ENCODE data around the gene GDF7. TPM values are rescaled to one million over a fixed set of nuclear protein-coding genes. Genes with fewer than 3 reads are reported as not detected.

The GDF7 gene
- total RNA-seq, 1 donor: 0.31 TPM

GRCh38 chr2:20624884-20625485, 42.0 kb upstream of the GDF7 start:
- H3K27me3 ChIP-seq (ENCODE audit: insufficient read depth, low read length): no peaks in the 10 kb centered on the region
- H3K4me1 ChIP-seq (ENCODE audit: insufficient read depth, low read length): no peaks in the 10 kb centered on the region
- H3K4me3 ChIP-seq (ENCODE audit: low read length): no peak overlapping the region
- no peaks in the 10 kb centered on the region for H3K9me3 ChIP-seq (ENCODE audit: low read depth, low read length)

GRCh38 chr2:20625491-20626391, 41.2 kb upstream of the GDF7 start:
- H3K9me3 ChIP-seq (ENCODE audit: low read depth, low read length): no peaks in the 10 kb centered on the region
- no peaks in the 10 kb centered on the region for H3K4me1 ChIP-seq (ENCODE audit: insufficient read depth, low read length)
- H3K4me3 ChIP-seq (ENCODE audit: low read length): no peak overlapping the region

GRCh38 chr2:20626392-20626697, 40.6 kb upstream of the GDF7 start:
- Histone ChIP-seq H3K9me3 (ENCODE audit: low read depth, low read length) (no peaks in the 10 kb centered on the region), H3K4me1 (ENCODE audit: insufficient read depth, low read length) (no peaks in the 10 kb centered on the region), H3K4me3 (ENCODE audit: low read length) (no peak overlapping the region), H3K27me3 (ENCODE audit: insufficient read depth, low read length) (no peaks in the 10 kb centered on the region)

More at GRCh38 chr2:20625491-20626391, 41.2 kb upstream of the GDF7 start:
- no peaks in the 10 kb centered on the region for H3K27me3 ChIP-seq (ENCODE audit: insufficient read depth, low read length)

GRCh38 chr2:20626698-20627513, 40.0 kb upstream of the GDF7 start:
- no peaks in the 10 kb centered on the region for H3K27me3 ChIP-seq (ENCODE audit: insufficient read depth, low read length)
- H3K4me1 ChIP-seq (ENCODE audit: insufficient read depth, low read length): no peaks in the 10 kb centered on the region
- no peak overlapping the region for H3K4me3 ChIP-seq (ENCODE audit: low read length)
- no peaks in the 10 kb centered on the region for H3K9me3 ChIP-seq (ENCODE audit: low read depth, low read length)

GRCh38 chr2:20627712-20628380, 39.1 kb upstream of the GDF7 start:
- H3K4me1 ChIP-seq (ENCODE audit: insufficient read depth, low read length): no peaks in the 10 kb centered on the region
- H3K27me3 ChIP-seq (ENCODE audit: insufficient read depth, low read length): no peaks in the 10 kb centered on the region
- H3K9me3 ChIP-seq (ENCODE audit: low read depth, low read length): no peaks in the 10 kb centered on the region
- no peak overlapping the region for H3K4me3 ChIP-seq (ENCODE audit: low read length)

- no peaks in the 10 kb centered on the region for H3K9me3 ChIP-seq (ENCODE audit: low read depth, low read length)
- H3K4me3 ChIP-seq (ENCODE audit: low read length): no peak overlapping the region
- H3K4me1 ChIP-seq (ENCODE audit: insufficient read depth, low read length): no peaks in the 10 kb centered on the region
- no peaks in the 10 kb centered on the region for H3K27me3 ChIP-seq (ENCODE audit: insufficient read depth, low read length)
Measured at GRCh38 chr2:20629181-20629580, 37.8 kb upstream of the GDF7 start.

- Histone ChIP-seq H3K9me3 (ENCODE audit: low read depth, low read length) (no peaks in the 10 kb centered on the region), H3K27me3 (ENCODE audit: insufficient read depth, low read length) (no peaks in the 10 kb centered on the region), H3K4me3 (ENCODE audit: low read length) (no peak overlapping the region), H3K4me1 (ENCODE audit: insufficient read depth, low read length) (no peaks in the 10 kb centered on the region)
Measured at GRCh38 chr2:20629581-20630171, 37.3 kb upstream of the GDF7 start.

GRCh38 chr2:20630967-20631366, 36.0 kb upstream of the GDF7 start:
- H3K9me3 ChIP-seq (ENCODE audit: low read depth, low read length): no peaks in the 10 kb centered on the region
- no peaks in the 10 kb centered on the region for H3K27me3 ChIP-seq (ENCODE audit: insufficient read depth, low read length)
- no peak overlapping the region for H3K4me3 ChIP-seq (ENCODE audit: low read length)
- no peaks in the 10 kb centered on the region for H3K4me1 ChIP-seq (ENCODE audit: insufficient read depth, low read length)

GRCh38 chr2:20631617-20632307, 35.2 kb upstream of the GDF7 start:
- H3K27me3 ChIP-seq (ENCODE audit: insufficient read depth, low read length): no peaks in the 10 kb centered on the region
- no peaks in the 10 kb centered on the region for H3K9me3 ChIP-seq (ENCODE audit: low read depth, low read length)
- no peaks in the 10 kb centered on the region for H3K4me1 ChIP-seq (ENCODE audit: insufficient read depth, low read length)
- no peak overlapping the region for H3K4me3 ChIP-seq (ENCODE audit: low read length)

GRCh38 chr2:20632446-20632990, 34.4 kb upstream of the GDF7 start:
- no peaks in the 10 kb centered on the region for H3K4me1 ChIP-seq (ENCODE audit: insufficient read depth, low read length)
- H3K9me3 ChIP-seq (ENCODE audit: low read depth, low read length): no peaks in the 10 kb centered on the region
- no peak overlapping the region for H3K4me3 ChIP-seq (ENCODE audit: low read length)
- no peaks in the 10 kb centered on the region for H3K27me3 ChIP-seq (ENCODE audit: insufficient read depth, low read length)

GRCh38 chr2:20633001-20633400, 33.9 kb upstream of the GDF7 start:
- Histone ChIP-seq H3K9me3 (ENCODE audit: low read depth, low read length) (no peaks in the 10 kb centered on the region), H3K4me3 (ENCODE audit: low read length) (no peak overlapping the region), H3K4me1 (ENCODE audit: insufficient read depth, low read length) (no peaks in the 10 kb centered on the region), H3K27me3 (ENCODE audit: insufficient read depth, low read length) (no peaks in the 10 kb centered on the region)

GRCh38 chr2:20633794-20634506, 33.0 kb upstream of the GDF7 start:
- no peaks in the 10 kb centered on the region for H3K9me3 ChIP-seq (ENCODE audit: low read depth, low read length)
- no peaks in the 10 kb centered on the region for H3K4me1 ChIP-seq (ENCODE audit: insufficient read depth, low read length)
- no peaks in the 10 kb centered on the region for H3K27me3 ChIP-seq (ENCODE audit: insufficient read depth, low read length)
- no peak overlapping the region for H3K4me3 ChIP-seq (ENCODE audit: low read length)

GRCh38 chr2:20634507-20635112, 32.3 kb upstream of the GDF7 start:
- no peaks in the 10 kb centered on the region for H3K4me1 ChIP-seq (ENCODE audit: insufficient read depth, low read length)
- H3K27me3 ChIP-seq (ENCODE audit: insufficient read depth, low read length): no peaks in the 10 kb centered on the region
- H3K4me3 ChIP-seq (ENCODE audit: low read length): no peak overlapping the region
- H3K9me3 ChIP-seq (ENCODE audit: low read depth, low read length): no peaks in the 10 kb centered on the region

Data from mononuclear cell (primary cell).